GM12874 (cell line): ENCODE measurements around the gene BLMH.

ENCODE experiments used
- TF ChIP-seq, protein P1 (sequence below): IDR thresholded peaks from 2 replicates; pipeline ENCODE4 v1.5.1; 2011; ENCODE audit warnings: low read depth, mild to moderate bottlenecking, control low read depth, low read length, moderate library complexity; ENCODE audit not compliant: insufficient read depth

Gene BLMH

DNA sequence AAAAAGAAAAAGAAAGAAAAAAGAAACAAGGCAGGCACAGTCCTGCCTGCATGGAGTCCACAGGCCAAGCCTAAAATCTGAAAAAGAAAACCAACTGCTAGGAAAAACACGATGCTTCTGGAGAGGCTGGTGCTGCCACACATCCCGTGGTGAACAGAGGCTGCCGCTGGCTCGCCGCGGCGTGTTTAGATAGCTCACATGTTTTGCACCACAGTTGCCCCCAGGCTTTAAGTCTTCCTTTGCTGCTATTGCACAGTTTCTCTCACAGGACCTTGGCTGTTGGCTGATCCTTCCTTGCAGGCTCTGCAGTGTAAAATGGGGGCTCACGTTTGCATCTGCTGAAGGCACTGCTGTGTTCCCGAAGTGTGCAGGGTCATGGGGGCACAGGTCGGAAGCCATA lies 64.9 kb downstream of the BLMH start:
- TF ChIP-seq, protein P1, sequence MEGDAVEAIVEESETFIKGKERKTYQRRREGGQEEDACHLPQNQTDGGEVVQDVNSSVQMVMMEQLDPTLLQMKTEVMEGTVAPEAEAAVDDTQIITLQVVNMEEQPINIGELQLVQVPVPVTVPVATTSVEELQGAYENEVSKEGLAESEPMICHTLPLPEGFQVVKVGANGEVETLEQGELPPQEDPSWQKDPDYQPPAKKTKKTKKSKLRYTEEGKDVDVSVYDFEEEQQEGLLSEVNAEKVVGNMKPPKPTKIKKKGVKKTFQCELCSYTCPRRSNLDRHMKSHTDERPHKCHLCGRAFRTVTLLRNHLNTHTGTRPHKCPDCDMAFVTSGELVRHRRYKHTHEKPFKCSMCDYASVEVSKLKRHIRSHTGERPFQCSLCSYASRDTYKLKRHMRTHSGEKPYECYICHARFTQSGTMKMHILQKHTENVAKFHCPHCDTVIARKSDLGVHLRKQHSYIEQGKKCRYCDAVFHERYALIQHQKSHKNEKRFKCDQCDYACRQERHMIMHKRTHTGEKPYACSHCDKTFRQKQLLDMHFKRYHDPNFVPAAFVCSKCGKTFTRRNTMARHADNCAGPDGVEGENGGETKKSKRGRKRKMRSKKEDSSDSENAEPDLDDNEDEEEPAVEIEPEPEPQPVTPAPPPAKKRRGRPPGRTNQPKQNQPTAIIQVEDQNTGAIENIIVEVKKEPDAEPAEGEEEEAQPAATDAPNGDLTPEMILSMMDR, result no peak

DNA sequence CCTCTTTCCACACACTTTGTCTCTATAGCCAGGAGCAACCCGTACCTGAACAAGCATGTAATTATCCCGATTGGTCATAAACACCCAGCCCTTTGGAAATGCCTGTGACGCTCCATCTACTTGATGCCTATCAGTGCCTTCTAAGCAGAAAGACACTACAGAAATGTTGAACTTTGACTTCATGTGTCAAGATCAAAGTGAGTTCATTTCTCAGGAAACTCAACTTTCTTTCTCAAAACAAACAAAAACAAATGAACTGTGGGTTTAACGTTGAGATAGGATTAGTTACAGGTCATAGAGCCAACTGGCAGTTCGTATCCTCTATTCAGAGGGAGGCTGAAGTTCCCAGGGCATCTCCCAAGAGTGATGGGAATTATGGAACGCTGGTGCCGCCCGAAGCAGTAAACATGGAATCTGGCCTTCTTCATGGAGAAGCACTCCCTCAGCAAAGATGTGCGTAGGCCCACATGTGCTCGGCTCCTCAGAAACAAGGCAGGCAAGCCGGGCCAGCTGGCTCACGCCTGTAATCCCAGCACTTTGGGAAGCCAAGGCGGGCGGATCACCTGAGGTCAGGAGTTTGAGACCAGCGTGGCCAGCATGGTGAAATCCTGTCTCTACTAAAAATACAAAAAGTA lies 65.7 kb downstream of the BLMH start:
- TF ChIP-seq, protein P1, result no peak

DNA sequence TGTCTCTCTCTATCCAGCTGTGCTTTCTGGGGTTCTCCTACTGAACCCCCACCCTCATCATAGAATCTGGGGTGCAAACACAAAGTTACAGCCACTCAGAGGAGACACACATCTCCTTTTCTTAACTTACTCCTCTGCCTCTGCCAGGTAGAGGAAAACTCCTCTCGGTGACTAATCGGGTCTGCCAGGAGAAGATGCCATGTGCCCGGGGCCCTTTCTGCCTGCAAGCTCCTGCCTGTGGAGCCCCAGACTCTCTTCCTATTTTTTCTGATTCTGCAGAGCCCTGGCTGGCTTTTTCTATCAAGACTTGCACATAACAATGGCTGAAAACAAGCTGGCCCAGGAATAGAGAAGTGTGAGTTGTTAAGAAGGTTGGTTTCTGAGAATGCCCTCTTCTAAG lies 66.6 kb downstream of the BLMH start:
- TF ChIP-seq, protein P1, result no peak

DNA sequence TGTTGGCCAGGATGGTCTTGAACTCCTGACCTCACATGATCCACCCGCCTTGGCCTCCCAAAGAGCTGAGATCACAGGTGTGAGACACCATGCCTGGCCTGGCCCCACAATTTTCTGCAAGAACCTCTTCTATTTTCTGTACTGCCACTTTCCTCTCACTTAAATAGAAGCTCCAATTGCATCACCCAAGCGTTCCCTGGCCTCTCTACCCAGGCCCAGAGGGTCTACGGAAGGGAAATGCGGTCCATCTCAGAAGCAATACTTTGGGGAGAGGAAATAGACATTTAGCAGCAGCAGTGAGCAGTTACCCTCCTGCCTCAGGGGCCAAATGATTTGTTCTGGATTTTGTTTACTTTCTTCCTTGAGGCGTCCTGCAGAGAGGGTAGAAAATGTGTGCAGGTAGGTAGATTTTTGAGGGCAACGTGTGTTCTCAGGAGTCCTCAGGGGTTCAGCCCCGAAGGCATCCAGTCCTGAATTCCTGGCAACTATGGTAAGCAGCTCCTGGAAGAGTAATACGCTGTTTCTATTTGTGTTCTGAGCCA lies 67.3 kb downstream of the BLMH start:
- TF ChIP-seq, protein P1, result no peak

DNA sequence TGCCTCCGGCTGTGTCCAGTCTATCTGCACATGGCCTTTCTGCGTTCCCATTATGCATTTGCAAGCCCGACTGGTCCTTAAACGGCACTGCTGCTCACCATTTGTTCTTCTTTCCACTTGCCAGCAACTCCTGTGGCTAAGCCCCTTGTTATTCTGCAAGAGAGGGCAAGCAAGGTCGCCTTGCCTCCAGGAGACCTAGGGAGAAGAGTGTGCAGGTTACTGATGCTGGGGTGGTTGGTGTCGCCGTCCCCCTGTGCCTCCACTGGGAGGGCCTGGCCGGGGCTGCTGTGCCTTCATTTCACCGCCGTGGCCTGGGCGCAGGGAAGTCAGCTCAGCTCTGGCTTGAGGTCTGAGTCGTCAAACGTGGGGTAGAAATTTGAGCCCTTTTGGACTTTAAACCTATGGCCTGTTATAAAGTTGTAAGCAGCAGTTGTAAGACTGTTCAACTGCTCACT lies 69.0 kb downstream of the BLMH start:
- TF ChIP-seq, protein P1, result no peak

DNA sequence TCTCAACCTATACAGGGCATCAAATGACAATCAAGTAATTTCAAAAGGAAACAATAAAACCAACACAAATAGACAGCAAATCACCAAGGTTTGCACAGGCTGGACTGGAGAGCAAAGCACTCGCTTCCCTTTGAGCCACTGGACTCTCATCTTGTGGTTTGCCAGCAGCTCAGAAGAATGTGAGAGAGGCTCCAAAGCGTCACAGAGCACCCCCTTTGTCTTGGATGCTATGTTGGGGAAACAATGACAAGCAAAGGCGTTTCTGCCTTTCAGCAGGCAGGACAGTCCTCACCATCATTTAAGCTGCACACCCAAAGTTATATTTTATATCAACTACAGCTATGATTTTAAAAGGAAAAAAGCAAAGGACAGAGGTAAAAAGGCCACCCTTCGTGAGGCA lies 69.5 kb downstream of the BLMH start:
- TF ChIP-seq, protein P1, result no peak

DNA sequence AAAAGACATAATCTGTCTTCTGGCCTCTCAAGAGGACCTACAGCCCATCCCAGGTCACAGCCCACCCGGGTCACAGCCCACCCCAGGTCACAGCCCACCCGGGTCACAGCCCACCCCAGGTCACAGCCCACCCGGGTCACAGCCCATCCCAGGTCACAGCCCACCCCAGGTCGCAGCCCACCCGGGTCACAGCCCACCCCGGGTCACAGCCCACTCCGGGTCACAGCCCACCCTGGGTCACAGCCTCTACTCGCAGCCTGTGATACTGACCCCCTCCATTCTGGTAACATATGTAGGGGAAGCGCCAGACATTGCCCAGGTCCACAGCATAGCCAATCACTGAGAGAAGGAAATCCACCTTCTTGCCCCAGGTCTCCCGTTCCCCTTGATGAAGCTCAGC lies 70.4 kb downstream of the BLMH start:
- TF ChIP-seq, protein P1, result no peak
